ENCODE results near the gene GALP. TPM values are rescaled to one million over a fixed set of nuclear protein-coding genes. Genes with fewer than 3 reads are reported as not detected.
"Not testable (repeated sequence)": the region's sequence is repeated elsewhere in the genome, so short reads cannot be mapped to it uniquely, and the experiment has no call there.

Gene GALP
- total RNA-seq, result not detected in 2 replicates

DNA sequence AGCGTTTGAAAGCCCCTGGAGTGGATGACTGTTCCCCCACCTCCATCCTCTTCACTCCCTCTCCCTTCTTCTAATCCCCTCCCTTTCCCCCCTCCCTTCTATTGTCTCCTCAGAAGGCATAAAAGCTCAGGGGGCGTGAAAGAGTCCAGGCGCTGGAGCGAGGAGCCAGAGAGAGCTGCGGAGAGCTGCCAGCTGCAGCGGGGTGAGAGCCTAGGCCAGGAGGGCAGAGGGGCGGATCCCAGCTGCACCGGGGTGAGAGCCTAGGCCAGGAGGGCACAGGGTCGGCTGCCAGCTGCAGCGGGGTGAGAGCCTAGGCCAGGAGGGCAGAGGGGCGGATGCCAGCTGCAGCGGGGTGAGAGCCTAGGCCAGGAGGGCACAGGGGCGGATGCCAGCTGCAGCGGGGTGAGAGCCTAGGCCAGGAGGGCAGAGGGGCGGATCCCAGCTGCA is at the start of gene GALP:
TSS of gene GALP (plus strand) at position 148 of the 447 bp plus-strand sequence. CDS start 1,101 bp downstream, outside the sequence.
- not testable (repeated sequence) for H3K4me3 ChIP-seq (ENCODE audit: low read depth, low read length); H3K27me3 ChIP-seq (ENCODE audit: control insufficient read depth, insufficient read depth, low read length); H3K36me3 ChIP-seq (ENCODE audit: control insufficient read depth, insufficient read depth, low read length); DNase-seq (ENCODE audit: low read depth); FAIRE-seq

DNA sequence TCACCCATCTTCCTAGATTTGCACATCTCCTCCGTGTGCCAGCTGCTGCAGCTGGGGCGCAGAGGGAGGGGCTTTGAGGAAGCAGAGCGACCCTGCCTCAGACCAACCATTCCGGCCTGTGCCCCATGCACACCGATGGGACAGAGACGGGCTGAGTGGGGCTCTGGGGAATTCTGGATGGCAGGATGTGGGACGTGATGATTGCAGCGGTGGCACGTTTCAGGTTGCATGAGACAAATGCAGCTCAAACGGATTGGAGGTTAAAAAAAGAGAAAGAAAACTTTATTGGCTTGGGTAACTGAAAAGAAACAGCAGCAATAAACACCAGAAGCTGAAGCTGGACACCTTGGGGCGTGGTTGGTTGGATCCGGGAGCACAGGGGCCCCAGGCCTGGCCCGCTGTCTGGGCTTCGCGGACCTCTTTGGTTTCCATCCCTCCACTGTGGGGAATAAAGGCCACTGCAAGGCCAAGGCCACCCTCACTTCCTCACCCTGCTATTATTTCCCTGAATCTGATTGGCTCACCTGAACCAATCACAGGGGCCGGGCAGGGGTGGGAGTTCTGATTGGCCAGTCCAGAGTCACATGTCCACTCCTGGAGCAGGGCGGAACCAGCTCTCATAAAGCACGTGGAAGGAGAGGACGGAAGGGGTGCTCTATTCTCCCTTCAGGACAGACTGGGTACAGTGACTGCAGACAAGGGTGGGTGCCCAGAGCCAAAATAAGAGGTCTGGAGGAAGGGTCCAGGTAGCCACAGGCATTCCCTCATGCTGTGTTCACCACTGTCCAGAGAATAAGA is 48.6 kb upstream of the GALP start:
- no peaks in the 10 kb centered on the region for H3K36me3 ChIP-seq (ENCODE audit: control insufficient read depth, insufficient read depth, low read length)
- H3K4me3 ChIP-seq (ENCODE audit: low read depth, low read length), result no peak overlapping the region
- no peaks in the 10 kb centered on the region for H3K27me3 ChIP-seq (ENCODE audit: control insufficient read depth, insufficient read depth, low read length)
- FAIRE-seq (no peak), DNase-seq (ENCODE audit: low read depth) (no peak)
- TF ChIP-seq, protein P1, sequence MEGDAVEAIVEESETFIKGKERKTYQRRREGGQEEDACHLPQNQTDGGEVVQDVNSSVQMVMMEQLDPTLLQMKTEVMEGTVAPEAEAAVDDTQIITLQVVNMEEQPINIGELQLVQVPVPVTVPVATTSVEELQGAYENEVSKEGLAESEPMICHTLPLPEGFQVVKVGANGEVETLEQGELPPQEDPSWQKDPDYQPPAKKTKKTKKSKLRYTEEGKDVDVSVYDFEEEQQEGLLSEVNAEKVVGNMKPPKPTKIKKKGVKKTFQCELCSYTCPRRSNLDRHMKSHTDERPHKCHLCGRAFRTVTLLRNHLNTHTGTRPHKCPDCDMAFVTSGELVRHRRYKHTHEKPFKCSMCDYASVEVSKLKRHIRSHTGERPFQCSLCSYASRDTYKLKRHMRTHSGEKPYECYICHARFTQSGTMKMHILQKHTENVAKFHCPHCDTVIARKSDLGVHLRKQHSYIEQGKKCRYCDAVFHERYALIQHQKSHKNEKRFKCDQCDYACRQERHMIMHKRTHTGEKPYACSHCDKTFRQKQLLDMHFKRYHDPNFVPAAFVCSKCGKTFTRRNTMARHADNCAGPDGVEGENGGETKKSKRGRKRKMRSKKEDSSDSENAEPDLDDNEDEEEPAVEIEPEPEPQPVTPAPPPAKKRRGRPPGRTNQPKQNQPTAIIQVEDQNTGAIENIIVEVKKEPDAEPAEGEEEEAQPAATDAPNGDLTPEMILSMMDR (IDR thresholded peaks at IDR 0.05; ENCODE audit: insufficient read depth, low read length, severe bottlenecking), result no peak

GRCh38 chr19:56130006-56130405 is 45.8 kb upstream of the GALP start:
- FAIRE-seq, result no peak
- TF ChIP-seq, protein P1 (IDR thresholded peaks at IDR 0.05; ENCODE audit: insufficient read depth, low read length, severe bottlenecking), result no peak
- no peak for DNase-seq (ENCODE audit: low read depth)
- no peak overlapping the region for H3K4me3 ChIP-seq (ENCODE audit: low read depth, low read length)
- H3K36me3 ChIP-seq (ENCODE audit: control insufficient read depth, insufficient read depth, low read length), result no peaks in the 10 kb centered on the region
- H3K27me3 ChIP-seq (ENCODE audit: control insufficient read depth, insufficient read depth, low read length), result peaks cover 3% of the 10 kb centered on the region

DNA sequence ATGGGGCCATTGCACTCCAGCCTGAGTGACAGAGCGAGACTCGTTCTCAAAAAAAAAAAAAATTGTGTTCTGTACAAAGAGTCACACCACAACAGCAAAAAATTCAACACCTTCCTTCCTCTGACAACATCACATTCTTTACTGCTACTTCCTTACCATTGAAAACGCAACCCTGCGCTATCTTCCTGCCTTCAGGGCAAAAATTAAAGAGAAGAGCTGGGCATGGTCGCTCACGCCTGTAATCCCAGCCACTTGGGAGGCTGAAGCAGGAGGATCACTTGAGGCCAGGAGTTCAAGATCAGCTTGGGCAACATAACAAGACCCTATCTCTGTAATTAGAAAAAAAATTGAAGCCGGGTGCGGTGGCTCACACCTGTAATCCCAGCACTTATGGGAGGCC is 44.2 kb upstream of the GALP start:
- no peaks in the 10 kb centered on the region for H3K36me3 ChIP-seq (ENCODE audit: control insufficient read depth, insufficient read depth, low read length)
- H3K4me3 ChIP-seq (ENCODE audit: low read depth, low read length), result no peak overlapping the region
- TF ChIP-seq, protein P1 (IDR thresholded peaks at IDR 0.05; ENCODE audit: insufficient read depth, low read length, severe bottlenecking), result no peak
- no peak for FAIRE-seq
- no peak for DNase-seq (ENCODE audit: low read depth)
- H3K27me3 ChIP-seq (ENCODE audit: control insufficient read depth, insufficient read depth, low read length), result peaks cover 3% of the 10 kb centered on the region

DNA sequence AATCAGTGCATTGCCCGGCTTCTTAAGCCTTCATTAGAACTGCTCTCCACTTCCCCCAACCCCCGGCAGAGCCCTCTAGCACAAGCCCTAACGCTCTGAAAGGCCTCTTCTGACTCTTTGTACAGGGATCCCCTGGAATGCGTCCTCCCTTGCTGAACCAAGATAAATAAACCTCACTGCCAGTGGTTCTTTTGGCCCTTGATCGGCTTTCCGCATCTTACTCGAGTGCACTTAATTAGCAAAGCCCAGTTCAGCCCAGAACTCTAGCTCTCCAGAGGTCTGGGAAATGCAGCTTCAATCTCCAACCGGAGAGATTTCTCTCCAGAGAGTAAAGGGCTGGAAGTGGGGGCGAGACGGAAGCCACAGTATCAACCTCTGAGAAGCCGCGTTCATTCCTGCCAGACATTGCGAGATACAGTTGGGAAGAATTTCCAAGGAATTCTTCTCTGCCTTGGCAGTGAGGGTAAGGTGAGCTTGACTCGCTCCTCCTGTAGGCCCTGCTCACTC is 43.4 kb upstream of the GALP start:
- Histone ChIP-seq H3K4me3 (ENCODE audit: low read depth, low read length) (no peak overlapping the region), H3K27me3 (ENCODE audit: control insufficient read depth, insufficient read depth, low read length) (peaks cover 3% of the 10 kb centered on the region), H3K36me3 (ENCODE audit: control insufficient read depth, insufficient read depth, low read length) (no peaks in the 10 kb centered on the region)
- no peak for DNase-seq (ENCODE audit: low read depth)
- FAIRE-seq, result no peak
- TF ChIP-seq, protein P1 (IDR thresholded peaks at IDR 0.05; ENCODE audit: insufficient read depth, low read length, severe bottlenecking), result no peak

DNA sequence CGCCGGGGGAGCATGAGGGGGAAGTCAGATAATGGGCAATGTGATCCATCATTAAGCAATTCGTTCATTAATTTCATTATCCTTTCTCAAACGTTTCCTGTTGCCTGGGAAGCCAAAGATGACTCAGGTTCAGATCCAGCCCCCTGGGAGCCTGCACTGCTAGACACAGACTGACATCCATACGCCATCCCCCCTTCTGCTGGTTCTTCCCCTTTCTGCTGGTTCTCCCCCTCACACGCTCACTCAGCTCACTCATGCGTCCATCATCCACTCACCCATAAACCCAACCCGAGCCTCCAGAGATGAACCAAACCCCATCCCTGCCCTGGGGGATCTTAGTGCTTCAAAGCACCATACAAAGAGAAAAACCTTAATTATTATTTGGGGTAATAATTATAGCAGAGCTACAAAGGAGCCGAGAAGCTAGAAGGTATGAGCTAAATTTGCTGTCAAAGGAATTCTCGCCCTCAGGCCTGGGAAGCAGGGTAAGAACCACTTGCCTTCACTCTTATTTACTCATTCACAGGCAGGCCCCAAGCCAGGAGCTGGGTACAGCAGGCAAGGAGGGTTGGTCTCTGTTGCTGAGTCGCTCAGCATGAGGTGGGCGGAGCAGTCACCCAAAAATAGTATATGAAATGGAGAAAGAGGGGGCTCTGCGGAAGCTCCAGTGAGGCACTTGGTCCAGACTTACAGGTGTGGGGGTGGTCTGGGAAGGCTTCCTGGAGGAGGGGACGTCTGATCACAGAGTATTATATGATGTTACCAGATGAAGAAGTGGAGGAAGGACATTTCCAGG is 41.8 kb upstream of the GALP start:
- no peaks in the 10 kb centered on the region for H3K36me3 ChIP-seq (ENCODE audit: control insufficient read depth, insufficient read depth, low read length)
- H3K27me3 ChIP-seq (ENCODE audit: control insufficient read depth, insufficient read depth, low read length), result peaks cover 3% of the 10 kb centered on the region
- H3K4me3 ChIP-seq (ENCODE audit: low read depth, low read length), result no peak overlapping the region
- TF ChIP-seq, protein P1 (IDR thresholded peaks at IDR 0.05; ENCODE audit: insufficient read depth, low read length, severe bottlenecking), result no peak
- DNase-seq (ENCODE audit: low read depth) (no peak), FAIRE-seq (no peak)

All from bronchial epithelial cell (primary cell).